ENCODE data around the gene ARHGEF33.
"Not testable (repeated sequence)": the region's sequence is repeated elsewhere in the genome, so short reads cannot be mapped to it uniquely, and the experiment has no call there.

The ARHGEF33 gene

GRCh38 chr2:38936516-38936915 lies 46.8 kb downstream of the ARHGEF33 start:
- not testable (repeated sequence) for H3K9me3 ChIP-seq (ENCODE audit: control insufficient read depth, insufficient read depth, low read length); DNase-seq (ENCODE audit: low read depth, low spot score); H3K27ac ChIP-seq (ENCODE audit: low read length); H3K4me1 ChIP-seq (ENCODE audit: control insufficient read depth, insufficient read depth, low read length); H3K27me3 ChIP-seq (ENCODE audit: control insufficient read depth, insufficient read depth, low read length); H3K4me3 ChIP-seq (ENCODE audit: low read length); H3K36me3 ChIP-seq (ENCODE audit: control insufficient read depth, insufficient read depth, low read length)
- WGBS (ENCODE audit: insufficient coverage, insufficient read length) = no CpG with 5 or more reads among the region's 6 CpGs

- no CpG with 5 or more reads among the region's 3 CpGs for WGBS (ENCODE audit: insufficient coverage, insufficient read length)
- no peaks in the 10 kb centered on the region for H3K36me3 ChIP-seq (ENCODE audit: control insufficient read depth, insufficient read depth, low read length)
Measured at GRCh38 chr2:38937548-38937947, 47.9 kb downstream of the ARHGEF33 start.

GRCh38 chr2:38940746-38941145 lies 51.1 kb downstream of the ARHGEF33 start:
- no CpG with 5 or more reads among the region's 1 CpG for WGBS (ENCODE audit: insufficient coverage, insufficient read length)
- Histone ChIP-seq H3K4me1 (ENCODE audit: control insufficient read depth, insufficient read depth, low read length) (peaks cover 3% of the 10 kb centered on the region; the same call in 1 of the 2 replicates), H3K27me3 (ENCODE audit: control insufficient read depth, insufficient read depth, low read length) (no peaks in the 10 kb centered on the region), H3K36me3 (ENCODE audit: control insufficient read depth, insufficient read depth, low read length) (no peaks in the 10 kb centered on the region), H3K4me3 (ENCODE audit: low read length) (no peak overlapping the region), H3K9me3 (ENCODE audit: control insufficient read depth, insufficient read depth, low read length) (no peaks in the 10 kb centered on the region), H3K27ac (ENCODE audit: low read length) (no peak overlapping the region)
- no peak for DNase-seq (ENCODE audit: low read depth, low spot score)

More at GRCh38 chr2:38937548-38937947, 47.9 kb downstream of the ARHGEF33 start:
- Histone ChIP-seq H3K4me3 (ENCODE audit: low read length) (no peak overlapping the region), H3K27me3 (ENCODE audit: control insufficient read depth, insufficient read depth, low read length) (no peaks in the 10 kb centered on the region), H3K4me1 (ENCODE audit: control insufficient read depth, insufficient read depth, low read length) (no peaks in the 10 kb centered on the region), H3K27ac (ENCODE audit: low read length) (no peak overlapping the region), H3K9me3 (ENCODE audit: control insufficient read depth, insufficient read depth, low read length) (no peaks in the 10 kb centered on the region)
- DNase-seq (ENCODE audit: low read depth, low spot score) = no peak

GRCh38 chr2:38943784-38944183 lies 54.1 kb downstream of the ARHGEF33 start:
- no peak overlapping the region for H3K27ac ChIP-seq (ENCODE audit: low read length)
- H3K36me3 ChIP-seq (ENCODE audit: control insufficient read depth, insufficient read depth, low read length) = no peaks in the 10 kb centered on the region
- DNase-seq (ENCODE audit: low read depth, low spot score) = no peak
- peaks cover 3% of the 10 kb centered on the region; the same call in 1 of the 2 replicates for H3K4me1 ChIP-seq (ENCODE audit: control insufficient read depth, insufficient read depth, low read length)
- no peaks in the 10 kb centered on the region for H3K9me3 ChIP-seq (ENCODE audit: control insufficient read depth, insufficient read depth, low read length)
- no peaks in the 10 kb centered on the region for H3K27me3 ChIP-seq (ENCODE audit: control insufficient read depth, insufficient read depth, low read length)
- H3K4me3 ChIP-seq (ENCODE audit: low read length) = no peak overlapping the region

GRCh38 chr2:38945372-38945771 lies 55.7 kb downstream of the ARHGEF33 start:
- DNase-seq (ENCODE audit: low read depth, low spot score) = no peak

GRCh38 chr2:38945911-38946310 lies 56.2 kb downstream of the ARHGEF33 start:
- Histone ChIP-seq H3K4me3 (ENCODE audit: low read length) (no peak overlapping the region), H3K27me3 (ENCODE audit: control insufficient read depth, insufficient read depth, low read length) (no peaks in the 10 kb centered on the region), H3K4me1 (ENCODE audit: control insufficient read depth, insufficient read depth, low read length) (peaks cover 3% of the 10 kb centered on the region; the same call in 1 of the 2 replicates), H3K27ac (ENCODE audit: low read length) (no peak overlapping the region), H3K9me3 (ENCODE audit: control insufficient read depth, insufficient read depth, low read length) (no peaks in the 10 kb centered on the region), H3K36me3 (ENCODE audit: control insufficient read depth, insufficient read depth, low read length) (no peaks in the 10 kb centered on the region)
- no CpG with 5 or more reads among the region's 5 CpGs for WGBS (ENCODE audit: insufficient coverage, insufficient read length)
- DNase-seq (ENCODE audit: low read depth, low spot score) = no peak

More at GRCh38 chr2:38945372-38945771, 55.7 kb downstream of the ARHGEF33 start:
- H3K9me3 ChIP-seq (ENCODE audit: control insufficient read depth, insufficient read depth, low read length) = no peaks in the 10 kb centered on the region
- no peak overlapping the region for H3K27ac ChIP-seq (ENCODE audit: low read length)
- H3K4me3 ChIP-seq (ENCODE audit: low read length) = no peak overlapping the region
- peaks cover 3% of the 10 kb centered on the region; the same call in 1 of the 2 replicates for H3K4me1 ChIP-seq (ENCODE audit: control insufficient read depth, insufficient read depth, low read length)
- no peaks in the 10 kb centered on the region for H3K27me3 ChIP-seq (ENCODE audit: control insufficient read depth, insufficient read depth, low read length)
- no CpG with 5 or more reads among the region's 4 CpGs for WGBS (ENCODE audit: insufficient coverage, insufficient read length)
- no peaks in the 10 kb centered on the region for H3K36me3 ChIP-seq (ENCODE audit: control insufficient read depth, insufficient read depth, low read length)

- Histone ChIP-seq H3K36me3 (ENCODE audit: control insufficient read depth, insufficient read depth, low read length) (no peaks in the 10 kb centered on the region), H3K4me3 (ENCODE audit: low read length) (no peak overlapping the region), H3K27ac (ENCODE audit: low read length) (no peak overlapping the region), H3K4me1 (ENCODE audit: control insufficient read depth, insufficient read depth, low read length) (peaks cover 3% of the 10 kb centered on the region; the same call in 1 of the 2 replicates), H3K9me3 (ENCODE audit: control insufficient read depth, insufficient read depth, low read length) (no peaks in the 10 kb centered on the region), H3K27me3 (ENCODE audit: control insufficient read depth, insufficient read depth, low read length) (no peaks in the 10 kb centered on the region)
- peak; percentile 80 for DNase-seq (ENCODE audit: low read depth, low spot score)
- WGBS (ENCODE audit: insufficient coverage, insufficient read length) = no CpG with 5 or more reads among the region's 11 CpGs
Measured at GRCh38 chr2:38947241-38948239, 57.9 kb downstream of the ARHGEF33 start.

- no peak overlapping the region for H3K27ac ChIP-seq (ENCODE audit: low read length)
- H3K27me3 ChIP-seq (ENCODE audit: control insufficient read depth, insufficient read depth, low read length) = no peaks in the 10 kb centered on the region
- DNase-seq (ENCODE audit: low read depth, low spot score) = no peak
- no CpG with 5 or more reads among the region's 3 CpGs for WGBS (ENCODE audit: insufficient coverage, insufficient read length)
- H3K4me3 ChIP-seq (ENCODE audit: low read length) = no peak overlapping the region
- no peaks in the 10 kb centered on the region for H3K9me3 ChIP-seq (ENCODE audit: control insufficient read depth, insufficient read depth, low read length)
- H3K36me3 ChIP-seq (ENCODE audit: control insufficient read depth, insufficient read depth, low read length) = no peaks in the 10 kb centered on the region
- H3K4me1 ChIP-seq (ENCODE audit: control insufficient read depth, insufficient read depth, low read length) = peaks cover 1% of the 10 kb centered on the region; the same call in 1 of the 2 replicates
Measured at GRCh38 chr2:38948387-38948882, 58.8 kb downstream of the ARHGEF33 start.

- WGBS (ENCODE audit: insufficient coverage, insufficient read length) = no CpG with 5 or more reads among the region's 4 CpGs
Measured at GRCh38 chr2:38948995-38949394, 59.3 kb downstream of the ARHGEF33 start.

GRCh38 chr2:38951766-38952165 lies 62.1 kb downstream of the ARHGEF33 start:
- Histone ChIP-seq H3K36me3 (ENCODE audit: control insufficient read depth, insufficient read depth, low read length) (no peaks in the 10 kb centered on the region), H3K9me3 (ENCODE audit: control insufficient read depth, insufficient read depth, low read length) (no peaks in the 10 kb centered on the region), H3K27ac (ENCODE audit: low read length) (no peak overlapping the region), H3K4me3 (ENCODE audit: low read length) (no peak overlapping the region), H3K4me1 (ENCODE audit: control insufficient read depth, insufficient read depth, low read length) (no peaks in the 10 kb centered on the region), H3K27me3 (ENCODE audit: control insufficient read depth, insufficient read depth, low read length) (no peaks in the 10 kb centered on the region)
- DNase-seq (ENCODE audit: low read depth, low spot score) = no peak

More at GRCh38 chr2:38948995-38949394, 59.3 kb downstream of the ARHGEF33 start:
- no peak overlapping the region for H3K4me3 ChIP-seq (ENCODE audit: low read length)
- H3K4me1 ChIP-seq (ENCODE audit: control insufficient read depth, insufficient read depth, low read length) = no peaks in the 10 kb centered on the region
- H3K9me3 ChIP-seq (ENCODE audit: control insufficient read depth, insufficient read depth, low read length) = no peaks in the 10 kb centered on the region
- H3K27me3 ChIP-seq (ENCODE audit: control insufficient read depth, insufficient read depth, low read length) = no peaks in the 10 kb centered on the region
- no peak overlapping the region for H3K27ac ChIP-seq (ENCODE audit: low read length)
- DNase-seq (ENCODE audit: low read depth, low spot score) = no peak
- no peaks in the 10 kb centered on the region for H3K36me3 ChIP-seq (ENCODE audit: control insufficient read depth, insufficient read depth, low read length)

All from iPS DF 6.9 (cell line).